GM23338 (cell line): ENCODE measurements around the gene RAMACL. TPM values are rescaled to one million over a fixed set of nuclear protein-coding genes. Genes with fewer than 3 reads are reported as not detected.

Source experiments
- ATAC-seq: fragments of 200-7000 bp; cut with Tn5 transposase; 3 replicates; pipeline ENCODE4 v1.9.1; 2020
- DNase-seq: peaks from one replicate; pipeline ENCODE4 v3.0.0-alpha.2; 2015; ENCODE audit warnings: low spot score
- H2AFZ ChIP-seq: fragments of 200-600 bp; sonication (generic); 2 replicates; pipeline ENCODE4 v1.8.0; 2016; ENCODE audit warnings: antibody characterized with exemption, mild to moderate bottlenecking, moderate library complexity
- H3F3A ChIP-seq: fragments of 200-600 bp; sonication (generic); replicated peaks from 2 replicates; pipeline ENCODE4 v1.8.0; 2017; ENCODE audit warnings: antibody characterized with exemption, mixed run types, low read depth
- H3K27ac ChIP-seq: fragments of 200-600 bp; sonication (generic); 2 replicates; pipeline ENCODE4 v1.6.1; 2016; ENCODE audit warnings: low read depth
- H3K27me3 ChIP-seq: fragments of 200-600 bp; sonication (generic); 2 replicates; pipeline ENCODE4 v1.8.0; 2016; ENCODE audit warnings: mild to moderate bottlenecking, mixed run types, moderate library complexity; ENCODE audit not compliant: insufficient read depth
- H3K36me3 ChIP-seq: fragments of 200-600 bp; sonication (generic); 2 replicates; pipeline ENCODE4 v1.8.0; 2016; ENCODE audit warnings: mild to moderate bottlenecking; ENCODE audit not compliant: insufficient read depth
- H3K4me1 ChIP-seq: fragments of 200-600 bp; sonication (generic); 2 replicates; pipeline ENCODE4 v1.8.0; 2016; ENCODE audit warnings: mild to moderate bottlenecking, moderate library complexity; ENCODE audit not compliant: insufficient read depth
- H3K4me2 ChIP-seq: fragments of 200-600 bp; sonication (generic); 2 replicates; pipeline ENCODE4 v1.7.1; 2017; ENCODE audit warnings: mixed run types
- H3K4me3 ChIP-seq: fragments of 200-600 bp; sonication (generic); 2 replicates; pipeline ENCODE4 v1.6.1; 2016; ENCODE audit warnings: mixed run types
- H3K79me2 ChIP-seq: fragments of 200-600 bp; sonication (generic); replicated peaks from 2 replicates; pipeline ENCODE4 v1.8.0; 2017; ENCODE audit warnings: mild to moderate bottlenecking; ENCODE audit not compliant: insufficient read depth
- H3K9me2 ChIP-seq: fragments of 200-600 bp; sonication (generic); 2 replicates; pipeline ENCODE4 v1.8.0; 2017; ENCODE audit not compliant: insufficient read depth
- H4K20me1 ChIP-seq: fragments of 200-600 bp; sonication (generic); replicated peaks from 2 replicates; pipeline ENCODE4 v1.8.0; 2017; ENCODE audit warnings: mild to moderate bottlenecking; ENCODE audit not compliant: insufficient read depth
- H3K27ac Mint-ChIP-seq: 2 replicates; pipeline ENCODE4 v1.8.0; 2020; ENCODE audit warnings: inconsistent platforms, mild to moderate bottlenecking, moderate library complexity, mixed read lengths
- H3K27me3 Mint-ChIP-seq: 3 replicates; pipeline ENCODE4 v1.8.0; 2022; ENCODE audit warnings: low read depth, mild to moderate bottlenecking, moderate library complexity, mixed read lengths, inconsistent platforms; ENCODE audit not compliant: insufficient read depth, poor library complexity
- H3K36me3 Mint-ChIP-seq: 3 replicates; pipeline ENCODE4 v1.8.0; 2021; ENCODE audit warnings: low read depth, mild to moderate bottlenecking, inconsistent platforms, moderate library complexity, mixed read lengths
- H3K4me1 Mint-ChIP-seq: 3 replicates; pipeline ENCODE4 v1.8.0; 2020; ENCODE audit warnings: mild to moderate bottlenecking, inconsistent platforms, mixed read lengths
- H3K4me3 Mint-ChIP-seq: 3 replicates; pipeline ENCODE4 v1.8.0; 2021; ENCODE audit warnings: moderate library complexity, mild to moderate bottlenecking, inconsistent platforms, mixed read lengths
- H3K9me3 Mint-ChIP-seq: 3 replicates; pipeline ENCODE4 v1.8.0; 2020; ENCODE audit warnings: moderate library complexity, mild to moderate bottlenecking, inconsistent platforms, mixed read lengths
- CREB1 ChIP-seq: fragments of 250-450 bp; sonication (Bioruptor Pico); IDR thresholded peaks from 2 replicates; pipeline ENCODE4 v1.5.0; 2020; ENCODE audit warnings: low read depth, mild to moderate bottlenecking, moderate library complexity
- EZH2 ChIP-seq: fragments of 200-600 bp; sonication (generic); IDR thresholded peaks from one replicate; pipeline ENCODE4 v1.8.0; 2017; ENCODE audit warnings: antibody characterized with exemption, mild to moderate bottlenecking, low read depth; ENCODE audit not compliant: unreplicated experiment
- JUNB ChIP-seq: IDR thresholded peaks from one replicate; pipeline ENCODE4 v1.6.1; 2016; ENCODE audit warnings: antibody characterized with exemption; ENCODE audit not compliant: unreplicated experiment
- NANOG ChIP-seq: IDR thresholded peaks from 2 replicates; pipeline ENCODE4 v1.6.1; 2016; ENCODE audit warnings: antibody characterized with exemption, borderline replicate concordance
- POLR2AphosphoS5 ChIP-seq: IDR thresholded peaks from 2 replicates; pipeline ENCODE4 v1.6.1; 2016; ENCODE audit warnings: antibody characterized with exemption, low read depth
- STAT1 ChIP-seq: IDR thresholded peaks from one replicate; pipeline ENCODE4 v1.6.1; 2016; ENCODE audit warnings: antibody characterized with exemption; ENCODE audit not compliant: unreplicated experiment
- ZNF114 ChIP-seq: fragments of 250-450 bp; sonication (Bioruptor Pico); IDR thresholded peaks from 2 replicates; pipeline ENCODE4 v1.5.0; 2020; ENCODE audit warnings: mild to moderate bottlenecking, moderate library complexity
- ZNF331 ChIP-seq: fragments of 250-450 bp; sonication (Bioruptor Pico); IDR thresholded peaks from 2 replicates; pipeline ENCODE4 v1.5.0; 2020; ENCODE audit warnings: low read depth, mild to moderate bottlenecking, moderate library complexity
- polyA plus RNA-seq: library from polyadenylated mRNA; unstranded; fragments of >200 nt; fragmentation: Nextera tagmentation; extraction: Ambion mirVana; gene quantifications from 2 replicates; pipeline ENCODE4 v1.2.1, GENCODE V29; 2016
- total RNA-seq: library from RNA; depleted of rRNA; stranded (reverse); fragments of >200 nt; shearing (Covaris generic); gene quantifications from 2 replicates; pipeline ENCODE4 v1.2.3, GENCODE V29; 2014
- TF ChIP-seq, protein P1 (sequence below), 2 experiments: fragments of 200-600 bp in 1 of 2; sonication (generic) in 1 of 2; conservative IDR thresholded peaks; 2 replicates each; pipeline versions ENCODE4 v1.5.1 to v1.6.1; 2016 to 2017; ENCODE audit warnings: antibody characterized with exemption in 2 of 2, low read depth in 2 of 2, mild to moderate bottlenecking in 2 of 2, moderate library complexity in 1 of 2
- TF ChIP-seq, protein P2 (sequence below): IDR thresholded peaks from one replicate; pipeline ENCODE4 v1.6.1; 2018; ENCODE audit warnings: antibody characterized with exemption; ENCODE audit not compliant: unreplicated experiment
- TF ChIP-seq, protein P3 (sequence below): IDR thresholded peaks from 2 replicates; pipeline ENCODE4 v1.6.1; 2016; ENCODE audit warnings: antibody characterized with exemption

RAMACL gene
- total and polyA plus RNA-seq, 2 experiments from 2014 or later = 0.61 to 4.0 TPM

DNA sequence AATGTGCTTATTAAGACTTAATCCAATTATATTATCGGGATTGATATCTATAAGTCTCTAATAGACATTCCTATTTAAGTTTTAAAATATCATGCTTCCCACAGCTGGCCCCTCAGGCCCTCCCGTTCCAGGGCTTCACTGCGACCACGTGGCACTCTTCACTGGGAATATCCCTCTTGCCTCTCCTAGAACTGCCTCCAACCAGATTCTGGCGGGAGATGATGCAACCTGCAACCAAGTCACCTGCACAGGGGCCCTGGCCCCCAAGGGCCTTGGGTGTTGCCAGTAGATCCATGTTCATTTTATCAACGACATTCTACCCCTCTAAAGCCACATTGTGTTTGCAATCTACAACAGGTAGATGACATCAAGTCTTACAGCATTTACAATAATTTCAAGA lies 18.4 kb upstream of the RAMACL start (continued):
- TF ChIP-seq, protein P1, sequence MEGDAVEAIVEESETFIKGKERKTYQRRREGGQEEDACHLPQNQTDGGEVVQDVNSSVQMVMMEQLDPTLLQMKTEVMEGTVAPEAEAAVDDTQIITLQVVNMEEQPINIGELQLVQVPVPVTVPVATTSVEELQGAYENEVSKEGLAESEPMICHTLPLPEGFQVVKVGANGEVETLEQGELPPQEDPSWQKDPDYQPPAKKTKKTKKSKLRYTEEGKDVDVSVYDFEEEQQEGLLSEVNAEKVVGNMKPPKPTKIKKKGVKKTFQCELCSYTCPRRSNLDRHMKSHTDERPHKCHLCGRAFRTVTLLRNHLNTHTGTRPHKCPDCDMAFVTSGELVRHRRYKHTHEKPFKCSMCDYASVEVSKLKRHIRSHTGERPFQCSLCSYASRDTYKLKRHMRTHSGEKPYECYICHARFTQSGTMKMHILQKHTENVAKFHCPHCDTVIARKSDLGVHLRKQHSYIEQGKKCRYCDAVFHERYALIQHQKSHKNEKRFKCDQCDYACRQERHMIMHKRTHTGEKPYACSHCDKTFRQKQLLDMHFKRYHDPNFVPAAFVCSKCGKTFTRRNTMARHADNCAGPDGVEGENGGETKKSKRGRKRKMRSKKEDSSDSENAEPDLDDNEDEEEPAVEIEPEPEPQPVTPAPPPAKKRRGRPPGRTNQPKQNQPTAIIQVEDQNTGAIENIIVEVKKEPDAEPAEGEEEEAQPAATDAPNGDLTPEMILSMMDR (conservative IDR thresholded peaks at IDR 0.05; ENCODE audit: low read depth in 2 of 2) = no peak
- TF ChIP-seq JUNB (no peak), POLR2AphosphoS5 (no peak), ZNF331 (no peak)
- TF ChIP-seq, protein P2, sequence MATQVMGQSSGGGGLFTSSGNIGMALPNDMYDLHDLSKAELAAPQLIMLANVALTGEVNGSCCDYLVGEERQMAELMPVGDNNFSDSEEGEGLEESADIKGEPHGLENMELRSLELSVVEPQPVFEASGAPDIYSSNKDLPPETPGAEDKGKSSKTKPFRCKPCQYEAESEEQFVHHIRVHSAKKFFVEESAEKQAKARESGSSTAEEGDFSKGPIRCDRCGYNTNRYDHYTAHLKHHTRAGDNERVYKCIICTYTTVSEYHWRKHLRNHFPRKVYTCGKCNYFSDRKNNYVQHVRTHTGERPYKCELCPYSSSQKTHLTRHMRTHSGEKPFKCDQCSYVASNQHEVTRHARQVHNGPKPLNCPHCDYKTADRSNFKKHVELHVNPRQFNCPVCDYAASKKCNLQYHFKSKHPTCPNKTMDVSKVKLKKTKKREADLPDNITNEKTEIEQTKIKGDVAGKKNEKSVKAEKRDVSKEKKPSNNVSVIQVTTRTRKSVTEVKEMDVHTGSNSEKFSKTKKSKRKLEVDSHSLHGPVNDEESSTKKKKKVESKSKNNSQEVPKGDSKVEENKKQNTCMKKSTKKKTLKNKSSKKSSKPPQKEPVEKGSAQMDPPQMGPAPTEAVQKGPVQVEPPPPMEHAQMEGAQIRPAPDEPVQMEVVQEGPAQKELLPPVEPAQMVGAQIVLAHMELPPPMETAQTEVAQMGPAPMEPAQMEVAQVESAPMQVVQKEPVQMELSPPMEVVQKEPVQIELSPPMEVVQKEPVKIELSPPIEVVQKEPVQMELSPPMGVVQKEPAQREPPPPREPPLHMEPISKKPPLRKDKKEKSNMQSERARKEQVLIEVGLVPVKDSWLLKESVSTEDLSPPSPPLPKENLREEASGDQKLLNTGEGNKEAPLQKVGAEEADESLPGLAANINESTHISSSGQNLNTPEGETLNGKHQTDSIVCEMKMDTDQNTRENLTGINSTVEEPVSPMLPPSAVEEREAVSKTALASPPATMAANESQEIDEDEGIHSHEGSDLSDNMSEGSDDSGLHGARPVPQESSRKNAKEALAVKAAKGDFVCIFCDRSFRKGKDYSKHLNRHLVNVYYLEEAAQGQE = no peak

DNA sequence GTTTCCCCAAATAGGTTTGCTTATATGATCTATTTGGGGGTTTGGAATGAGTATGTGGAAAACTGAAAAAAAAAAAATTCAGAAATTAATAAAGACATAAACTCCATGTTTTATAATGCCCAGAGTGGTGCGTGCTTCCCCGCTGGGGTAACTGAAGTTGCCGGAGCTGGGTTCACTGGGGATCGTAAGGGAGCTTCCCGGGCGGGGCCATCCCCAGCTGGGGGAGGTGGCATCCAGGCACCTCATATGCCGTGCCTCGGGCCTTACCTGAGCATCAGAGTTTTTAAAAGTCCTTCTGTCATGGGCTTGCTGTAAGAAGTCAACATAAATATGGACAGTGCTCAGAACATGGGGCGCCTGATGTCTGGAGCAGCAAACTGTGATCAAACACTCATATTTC lies 17.9 kb upstream of the RAMACL start:
- Mint-ChIP-seq H3K36me3 (no peaks in the 10 kb centered on the region; the same call in 1 of the 3 replicates), H3K4me1 (peaks cover 32% of the 10 kb centered on the region), H3K4me3 (no peak overlapping the region), H3K27me3 (peaks cover 3% of the 10 kb centered on the region), H3K9me3 (no peaks in the 10 kb centered on the region), H3K27ac (no peak overlapping the region)
- ATAC-seq = no peak
- no peaks in the 10 kb centered on the region for H3K9me2 ChIP-seq
- peaks cover 27% of the 10 kb centered on the region for H4K20me1 ChIP-seq
- no peak overlapping the region for H3K27ac ChIP-seq
- DNase-seq = no peak
- no peak overlapping the region for H3K4me2 ChIP-seq
- H2AFZ ChIP-seq = no peak overlapping the region
- H3K36me3 ChIP-seq = no peaks in the 10 kb centered on the region
- no peaks in the 10 kb centered on the region for H3F3A ChIP-seq
- peaks cover 93% of the 10 kb centered on the region for H3K79me2 ChIP-seq
- H3K4me3 ChIP-seq = no peak overlapping the region
- 0 out of 2 replicates have a peak, but pooled peaks cover 8% of the 10 kb centered on the region for H3K4me1 ChIP-seq
- H3K27me3 ChIP-seq = no peaks in the 10 kb centered on the region
- no peak for TF ChIP-seq POLR2AphosphoS5
- TF ChIP-seq, protein P2 = no peak
- TF ChIP-seq, protein P1 (conservative IDR thresholded peaks at IDR 0.05; ENCODE audit: low read depth in 2 of 2) = no peak
- no peak for TF ChIP-seq ZNF114 (CRISPR knock-in tag)
- TF ChIP-seq, protein P3, sequence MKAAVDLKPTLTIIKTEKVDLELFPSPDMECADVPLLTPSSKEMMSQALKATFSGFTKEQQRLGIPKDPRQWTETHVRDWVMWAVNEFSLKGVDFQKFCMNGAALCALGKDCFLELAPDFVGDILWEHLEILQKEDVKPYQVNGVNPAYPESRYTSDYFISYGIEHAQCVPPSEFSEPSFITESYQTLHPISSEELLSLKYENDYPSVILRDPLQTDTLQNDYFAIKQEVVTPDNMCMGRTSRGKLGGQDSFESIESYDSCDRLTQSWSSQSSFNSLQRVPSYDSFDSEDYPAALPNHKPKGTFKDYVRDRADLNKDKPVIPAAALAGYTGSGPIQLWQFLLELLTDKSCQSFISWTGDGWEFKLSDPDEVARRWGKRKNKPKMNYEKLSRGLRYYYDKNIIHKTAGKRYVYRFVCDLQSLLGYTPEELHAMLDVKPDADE = no peak
- TF ChIP-seq NANOG = no peak
- no peak for TF ChIP-seq EZH2
- TF ChIP-seq STAT1 = no peak
- TF ChIP-seq JUNB = no peak
- no peak for TF ChIP-seq CREB1 (CRISPR knock-in tag)
